Lung (tissue), 12 donors: ENCODE results near the gene HTR1D. TPM values are rescaled to one million over a fixed set of nuclear protein-coding genes. Genes with fewer than 3 reads are reported as not detected.

Experiments used
- ATAC-seq: fragments of 200-7000 bp; cut with Tn5 transposase; one replicate; pipeline ENCODE4 v1.9.1; 2020; ENCODE audit warnings: moderate number of reproducible peaks; ENCODE audit not compliant: insufficient read depth, low FRiP score
- DNase-seq, 3 donors: peaks; one replicate each; pipeline ENCODE4 v3.0.0-alpha.2; 2013 to 2017
- H3K27ac ChIP-seq, 2 donors: one replicate each; pipeline ENCODE4 v1.5.1; 2013; ENCODE audit warnings: mild to moderate bottlenecking in 2 of 2, moderate library complexity in 2 of 2, control low read depth in 1 of 2, inconsistent platforms in 1 of 2, low read depth in 1 of 2, low read length in 1 of 2
- H3K27me3 ChIP-seq, 3 donors: one replicate each; pipeline ENCODE4 v1.5.1; 2013; ENCODE audit warnings: low read length in 2 of 3; ENCODE audit not compliant: control insufficient read depth in 3 of 3, insufficient read depth in 3 of 3
- H3K36me3 ChIP-seq, 4 donors: one replicate each; pipeline ENCODE4 v1.5.1; 2013; ENCODE audit warnings: low read length in 4 of 4, mild to moderate bottlenecking in 1 of 4, moderate library complexity in 1 of 4; ENCODE audit not compliant: control insufficient read depth in 4 of 4, insufficient read depth in 4 of 4
- H3K4me1 ChIP-seq, 5 donors: one replicate each; pipeline ENCODE4 v1.5.1; 2013; ENCODE audit warnings: low read length in 5 of 5, mild to moderate bottlenecking in 2 of 5, moderate library complexity in 1 of 5; ENCODE audit not compliant: control insufficient read depth in 5 of 5, insufficient read depth in 5 of 5
- H3K4me3 ChIP-seq: one replicate; pipeline ENCODE4 v1.5.1; 2013; ENCODE audit warnings: mild to moderate bottlenecking, control low read depth, moderate library complexity
- H3K9ac ChIP-seq, 2 donors: one replicate each; pipeline ENCODE4 v1.5.1; 2013; ENCODE audit warnings: low read length in 2 of 2, control low read depth in 1 of 2; ENCODE audit not compliant: insufficient read depth in 1 of 2
- H3K9me3 ChIP-seq, 4 donors: one replicate each; pipeline ENCODE4 v1.5.1; 2013; ENCODE audit warnings: low read length in 3 of 4, mild to moderate bottlenecking in 1 of 4, moderate library complexity in 1 of 4; ENCODE audit not compliant: control insufficient read depth in 4 of 4, insufficient read depth in 3 of 4
- WGBS, 2 donors: extraction: QIAGEN DNeasy Blood & Tissue Kit; methylation state at CpG; one replicate each; pipeline ENCODE4 v1.1.7; 2013; 5-methylcytosine and 5-hydroxymethylcytosine counted together
- polyA plus RNA-seq, 2 donors: library from polyadenylated mRNA; stranded (reverse); fragments of 200-250 nt; gene quantifications; one replicate each; pipeline ENCODE4 v1.2.1, GENCODE V29; 2013
- total RNA-seq, 2 donors: library from RNA; depleted of rRNA in 1 of 2; stranded (reverse); fragments of >200 nt in 1 of 2; gene quantifications; one replicate each; pipeline ENCODE4 v1.2.1, GENCODE V29; 2014 to 2021
- TF ChIP-seq, protein P1 (sequence below): IDR thresholded peaks from 2 replicates; pipeline ENCODE4 v1.5.1; 2012; ENCODE audit warnings: mild to moderate bottlenecking; ENCODE audit errors: control extremely low read depth, extremely low read depth
- donor health status: control.
- donor health status: control.
- donor health status: Bipolar disorder and iron deficiency.
- donor health status: healthy.
- donor health status: DM: yes; HTN: yes; CAD: no.

The HTR1D gene
- total and polyA plus RNA-seq, 4 donors = 0.18 to 0.30 (median 0.25) TPM; not detected in 1

DNA sequence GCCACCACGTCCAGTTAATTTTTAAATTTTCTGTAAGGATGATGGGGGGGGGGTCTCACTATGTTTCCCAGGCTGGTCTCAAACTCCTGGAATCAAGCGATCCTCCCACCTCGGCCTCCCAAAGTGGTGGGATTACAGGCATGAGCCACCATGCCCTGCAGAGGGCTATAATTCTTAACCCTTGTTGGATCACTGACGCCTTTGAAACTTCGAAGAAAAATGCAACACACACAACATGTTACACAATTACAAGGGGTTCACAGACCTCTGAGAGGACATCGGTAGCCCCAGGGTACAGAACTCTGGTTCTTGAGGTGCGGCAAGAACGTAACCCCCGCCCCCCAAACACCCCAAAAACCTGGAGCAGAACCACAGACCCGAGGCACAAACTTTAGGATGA is 40.3 kb downstream of the HTR1D start:
- DNase-seq (peak in 1 of 3 donors; percentile 20), ATAC-seq (no peak)
- H3K36me3 ChIP-seq = no peaks in the 10 kb centered on the region
- H3K9ac ChIP-seq = no peak overlapping the region
- TF ChIP-seq, protein P1, sequence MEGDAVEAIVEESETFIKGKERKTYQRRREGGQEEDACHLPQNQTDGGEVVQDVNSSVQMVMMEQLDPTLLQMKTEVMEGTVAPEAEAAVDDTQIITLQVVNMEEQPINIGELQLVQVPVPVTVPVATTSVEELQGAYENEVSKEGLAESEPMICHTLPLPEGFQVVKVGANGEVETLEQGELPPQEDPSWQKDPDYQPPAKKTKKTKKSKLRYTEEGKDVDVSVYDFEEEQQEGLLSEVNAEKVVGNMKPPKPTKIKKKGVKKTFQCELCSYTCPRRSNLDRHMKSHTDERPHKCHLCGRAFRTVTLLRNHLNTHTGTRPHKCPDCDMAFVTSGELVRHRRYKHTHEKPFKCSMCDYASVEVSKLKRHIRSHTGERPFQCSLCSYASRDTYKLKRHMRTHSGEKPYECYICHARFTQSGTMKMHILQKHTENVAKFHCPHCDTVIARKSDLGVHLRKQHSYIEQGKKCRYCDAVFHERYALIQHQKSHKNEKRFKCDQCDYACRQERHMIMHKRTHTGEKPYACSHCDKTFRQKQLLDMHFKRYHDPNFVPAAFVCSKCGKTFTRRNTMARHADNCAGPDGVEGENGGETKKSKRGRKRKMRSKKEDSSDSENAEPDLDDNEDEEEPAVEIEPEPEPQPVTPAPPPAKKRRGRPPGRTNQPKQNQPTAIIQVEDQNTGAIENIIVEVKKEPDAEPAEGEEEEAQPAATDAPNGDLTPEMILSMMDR = no peak
- H3K27me3 ChIP-seq = no peaks in the 10 kb centered on the region
- peak overlapping the region; percentile 18 for H3K4me3 ChIP-seq
- 34 to 38% methylated on average over 10 of the region's 10 CpGs for WGBS, 2 donors
- peak overlapping the region; percentile 89 to 93 for H3K27ac ChIP-seq
- H3K9me3 ChIP-seq = no peaks in the 10 kb centered on the region
- H3K4me1 ChIP-seq = peaks cover 0 to 13% (median 3%) of the 10 kb centered on the region in 5 donors

DNA sequence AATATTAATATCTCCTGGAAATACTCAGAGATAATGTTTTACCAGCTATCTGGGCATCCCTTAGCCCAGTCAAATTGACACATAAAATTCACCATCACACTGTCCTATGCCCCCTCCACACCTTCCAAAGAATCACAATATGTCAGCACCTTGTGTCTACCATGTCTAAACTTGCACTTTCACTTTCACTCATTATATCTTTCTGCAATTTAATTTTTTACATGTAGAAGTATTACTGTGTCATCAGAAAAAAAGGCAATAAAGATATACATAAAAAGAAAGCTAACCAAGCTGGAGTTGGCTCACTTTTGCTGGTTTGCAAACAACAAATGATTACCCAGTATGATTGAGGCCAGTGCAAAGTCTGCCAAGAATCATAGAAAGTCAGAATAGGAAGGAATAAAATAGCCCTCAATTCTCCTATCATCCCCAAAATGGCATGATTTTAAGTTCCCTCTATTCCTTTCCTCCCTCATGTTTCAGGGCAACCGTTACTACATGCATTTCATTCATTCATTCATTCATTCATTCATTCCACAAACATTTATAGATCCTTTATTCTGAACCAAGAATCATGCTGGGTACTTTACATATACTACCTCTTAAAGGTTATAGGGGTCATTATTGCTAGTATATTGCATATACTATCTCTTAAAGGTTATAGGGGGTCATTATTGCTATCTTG is 42.7 kb downstream of the HTR1D start:
- H3K4me1 ChIP-seq = peaks cover 0 to 19% (median 6%) of the 10 kb centered on the region in 5 donors
- H3K9ac ChIP-seq = no peak overlapping the region
- H3K27ac ChIP-seq = no peak overlapping the region
- no peaks in the 10 kb centered on the region for H3K27me3 ChIP-seq
- no peak for DNase-seq
- H3K36me3 ChIP-seq = no peaks in the 10 kb centered on the region
- WGBS, 2 donors = 48 to 63% methylated on average over 1 of the region's 1 CpG
- no peak overlapping the region for H3K4me3 ChIP-seq
- TF ChIP-seq, protein P1 = no peak
- no peak for ATAC-seq
- no peaks in the 10 kb centered on the region for H3K9me3 ChIP-seq

DNA sequence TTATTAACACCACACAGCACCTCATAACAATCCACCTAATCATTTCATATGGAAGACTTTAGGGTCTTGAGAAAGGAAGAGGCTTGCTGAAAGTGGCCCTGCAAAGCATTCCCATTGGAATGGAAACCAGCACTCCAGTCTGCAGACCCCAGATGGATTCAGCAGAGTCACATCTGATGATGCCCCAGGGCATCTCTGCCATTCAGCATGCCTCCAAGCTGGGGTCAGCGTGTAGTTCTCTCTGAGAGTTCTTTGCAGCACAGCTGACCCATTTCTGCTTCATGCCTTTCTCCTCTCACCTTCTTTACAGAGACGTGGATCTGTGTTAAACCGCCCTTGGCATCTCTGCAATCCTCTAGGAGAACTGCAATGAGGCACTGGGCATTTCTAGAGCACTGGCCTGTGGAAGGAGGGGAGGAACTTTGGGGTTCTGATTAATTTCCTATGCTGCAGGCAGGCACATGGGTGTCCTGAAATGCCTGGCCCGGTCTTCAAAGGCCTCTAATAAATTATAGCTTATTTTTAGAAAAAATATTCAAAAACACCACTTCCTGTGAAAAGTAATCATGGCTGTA is 46.0 kb downstream of the HTR1D start:
- Histone ChIP-seq H3K9ac (no peak overlapping the region), H3K9me3 (no peaks in the 10 kb centered on the region), H3K27ac (peak overlapping the region in 1 of 2 donors; percentile 24), H3K4me3 (no peak overlapping the region), H3K27me3 (no peaks in the 10 kb centered on the region), H3K36me3 (no peaks in the 10 kb centered on the region), H3K4me1 (peaks cover 4 to 18% (median 8%) of the 10 kb centered on the region in 5 donors)
- DNase-seq (peak in 1 of 3 donors; percentile 26), ATAC-seq (no peak)
- WGBS, 2 donors = 57% methylated on average over 4 of the region's 4 CpGs
- TF ChIP-seq, protein P1 = no peak
